ENCODE measurements around the gene P4HB.

P4HB gene

GRCh38 chr17:81898029-81898866 is 37.9 kb upstream of the P4HB start:
- DNase-seq (ENCODE audit: low read depth): no peak

- DNase-seq (ENCODE audit: low read depth): no peak
Measured at GRCh38 chr17:81895400-81895799, 35.1 kb upstream of the P4HB start.

GRCh38 chr17:81891303-81891552 is 30.9 kb upstream of the P4HB start:
- no peak for DNase-seq (ENCODE audit: low read depth)

- no peak for DNase-seq (ENCODE audit: low read depth)
Measured at GRCh38 chr17:81890447-81891302, 30.3 kb upstream of the P4HB start.

GRCh38 chr17:81889602-81890001 is 29.3 kb upstream of the P4HB start:
- no peak for DNase-seq (ENCODE audit: low read depth)

- no peak for DNase-seq (ENCODE audit: low read depth)
Measured at GRCh38 chr17:81888988-81889595, 28.8 kb upstream of the P4HB start.

GRCh38 chr17:81888105-81888987 is 28.0 kb upstream of the P4HB start:
- no peak for DNase-seq (ENCODE audit: low read depth)

- DNase-seq (ENCODE audit: low read depth): no peak
Measured at GRCh38 chr17:81885869-81886548, 25.7 kb upstream of the P4HB start.

- no peak for DNase-seq (ENCODE audit: low read depth)
Measured at GRCh38 chr17:81885454-81885853, 25.1 kb upstream of the P4HB start.

- no peak for DNase-seq (ENCODE audit: low read depth)
Measured at GRCh38 chr17:81884968-81885367, 24.6 kb upstream of the P4HB start.

- no peak for DNase-seq (ENCODE audit: low read depth)
Measured at GRCh38 chr17:81884520-81884919, 24.2 kb upstream of the P4HB start.

GRCh38 chr17:81879121-81879520 is 18.8 kb upstream of the P4HB start:
- DNase-seq (ENCODE audit: low read depth): no peak

- DNase-seq (ENCODE audit: low read depth): no peak
Measured at GRCh38 chr17:81878294-81878693, 18.0 kb upstream of the P4HB start.

- DNase-seq (ENCODE audit: low read depth): no peak
Measured at GRCh38 chr17:81877569-81877968, 17.2 kb upstream of the P4HB start.

- DNase-seq (ENCODE audit: low read depth): peak; percentile 92
Measured at GRCh38 chr17:81871387-81872230, 11.3 kb upstream of the P4HB start.

- no peak for DNase-seq (ENCODE audit: low read depth)
Measured at GRCh38 chr17:81870981-81871386, 10.6 kb upstream of the P4HB start, which contains the start of gene ARHGDIA. Gene ARHGDIA (minus strand): TSS chr17:81871337. CDS start chr17:81869930, 1,407 bp downstream.

- DNase-seq (ENCODE audit: low read depth): no peak
Measured at GRCh38 chr17:81870131-81870980, 10.0 kb upstream of the P4HB start.

GRCh38 chr17:81869221-81870130 is 9.1 kb upstream of the P4HB start:
- DNase-seq (ENCODE audit: low read depth): no peak

Measured in activated T-cell treated with anti-CD3 and anti-CD28 coated beads for 24 hours (primary cell).